ENCODE measurements around the gene IQGAP2. TPM values are rescaled to one million over a fixed set of nuclear protein-coding genes. Genes with fewer than 3 reads are reported as not detected.

Gene IQGAP2
- total RNA-seq, 1 experiment from 2014 or later, result not detected

GRCh38 chr5:76532052-76532451 is 129.0 kb downstream of the IQGAP2 start:
- H3K36me3 ChIP-seq (ENCODE audit: low read depth, low read length), result no peaks in the 10 kb centered on the region
- no peak overlapping the region for H2AFZ ChIP-seq (ENCODE audit: low read length)
- H3K79me2 ChIP-seq (ENCODE audit: low read length), result no peaks in the 10 kb centered on the region
- no peak overlapping the region for H3K27ac ChIP-seq (ENCODE audit: low read length)
- no peaks in the 10 kb centered on the region for H4K20me1 ChIP-seq (ENCODE audit: low read length)
- no peak for ATAC-seq
- no peak overlapping the region for H3K4me3 ChIP-seq (ENCODE audit: low read length)
- H3K27me3 ChIP-seq (ENCODE audit: low read length), result no peaks in the 10 kb centered on the region
- no peaks in the 10 kb centered on the region for H3K9me3 ChIP-seq (ENCODE audit: low read length)
- no peaks in the 10 kb centered on the region for H3K9me2 ChIP-seq (replicated peaks; ENCODE audit: low read length)
- no peaks in the 10 kb centered on the region for H3K4me1 ChIP-seq (ENCODE audit: insufficient read depth, low read length)
- CTCF ChIA-PET, result no interaction called here
- TF ChIP-seq EZH2 (IDR thresholded peaks at IDR 0.05; ENCODE audit: low read length, unreplicated experiment), result no peak
- no peak for TF ChIP-seq CTCF (conservative IDR thresholded peaks at IDR 0.05; ENCODE audit: low read depth, low read length)
- no peak for TF ChIP-seq EZH2phosphoT487 (IDR thresholded peaks at IDR 0.05; ENCODE audit: borderline replicate concordance, low read length)
- no peaks in the 10 kb centered on the region for H3F3A ChIP-seq (ENCODE audit: low read length, unreplicated experiment)
- no TSS peak for BruUV-seq (replicated peaks)
- no peak for DNase-seq
- intact Hi-C loops (cut with micrococcal nuclease), result no loop called here
- POLR2A ChIA-PET (ENCODE audit: unreplicated experiment), result no interaction called here
- H3K4me2 ChIP-seq (ENCODE audit: low read length), result no peak overlapping the region
- no peak overlapping the region for H3K9ac ChIP-seq (ENCODE audit: low read length)

- Histone ChIP-seq H3K27me3 (ENCODE audit: low read length) (no peaks in the 10 kb centered on the region), H3K79me2 (ENCODE audit: low read length) (no peaks in the 10 kb centered on the region), H3K36me3 (ENCODE audit: low read depth, low read length) (no peaks in the 10 kb centered on the region), H3F3A (ENCODE audit: low read length, unreplicated experiment) (no peaks in the 10 kb centered on the region), H3K4me1 (ENCODE audit: insufficient read depth, low read length) (no peaks in the 10 kb centered on the region), H2AFZ (ENCODE audit: low read length) (no peak overlapping the region), H3K27ac (ENCODE audit: low read length) (no peak overlapping the region), H3K4me2 (ENCODE audit: low read length) (no peak overlapping the region), H3K9ac (ENCODE audit: low read length) (no peak overlapping the region), H3K9me2 (replicated peaks; ENCODE audit: low read length) (no peaks in the 10 kb centered on the region), H4K20me1 (ENCODE audit: low read length) (no peaks in the 10 kb centered on the region), H3K4me3 (ENCODE audit: low read length) (no peak overlapping the region), H3K9me3 (ENCODE audit: low read length) (no peaks in the 10 kb centered on the region)
- BruUV-seq (replicated peaks), result no TSS peak
- TF ChIP-seq EZH2phosphoT487 (IDR thresholded peaks at IDR 0.05; ENCODE audit: borderline replicate concordance, low read length) (no peak), CTCF (conservative IDR thresholded peaks at IDR 0.05; ENCODE audit: low read depth, low read length) (no peak), EZH2 (IDR thresholded peaks at IDR 0.05; ENCODE audit: low read length, unreplicated experiment) (no peak)
- ChIA-PET POLR2A (ENCODE audit: unreplicated experiment) (no interaction called here), CTCF (no interaction called here)
- ATAC-seq (no peak), DNase-seq (no peak)
- intact Hi-C loops (cut with micrococcal nuclease), result no loop called here
Measured at GRCh38 chr5:76532973-76533372, 129.9 kb downstream of the IQGAP2 start.

- H3K4me3 ChIP-seq (ENCODE audit: low read length), result no peak overlapping the region
- no peaks in the 10 kb centered on the region for H3K4me1 ChIP-seq (ENCODE audit: insufficient read depth, low read length)
- intact Hi-C loops (cut with micrococcal nuclease), result no loop called here
- CTCF ChIA-PET, result interaction anchor here (0.6 kb wide), 1 partner anchor 9 kb away, joined by 3 read pairs; no protein-coding TSS in a partner anchor
- H3K9me2 ChIP-seq (replicated peaks; ENCODE audit: low read length), result no peaks in the 10 kb centered on the region
- TF ChIP-seq CTCF (conservative IDR thresholded peaks at IDR 0.05; ENCODE audit: low read depth, low read length) (no peak), EZH2 (IDR thresholded peaks at IDR 0.05; ENCODE audit: low read length, unreplicated experiment) (no peak), EZH2phosphoT487 (IDR thresholded peaks at IDR 0.05; ENCODE audit: borderline replicate concordance, low read length) (no peak)
- no peaks in the 10 kb centered on the region for H3F3A ChIP-seq (ENCODE audit: low read length, unreplicated experiment)
- POLR2A ChIA-PET (ENCODE audit: unreplicated experiment), result interaction anchor here (0.7 kb wide), 1 partner anchor 9 kb away, joined by 3 read pairs; no protein-coding TSS in a partner anchor
- ATAC-seq (no peak), DNase-seq (no peak)
- H3K79me2 ChIP-seq (ENCODE audit: low read length), result no peaks in the 10 kb centered on the region
- no TSS peak for BruUV-seq (replicated peaks)
- no peak overlapping the region for H3K9ac ChIP-seq (ENCODE audit: low read length)
- H3K36me3 ChIP-seq (ENCODE audit: low read depth, low read length), result no peaks in the 10 kb centered on the region
- H3K4me2 ChIP-seq (ENCODE audit: low read length), result no peak overlapping the region
- H4K20me1 ChIP-seq (ENCODE audit: low read length), result no peaks in the 10 kb centered on the region
- no peak overlapping the region for H3K27ac ChIP-seq (ENCODE audit: low read length)
- H3K9me3 ChIP-seq (ENCODE audit: low read length), result no peaks in the 10 kb centered on the region
- 0 out of 2 replicates have a peak, but pooled peaks cover 5% of the 10 kb centered on the region for H3K27me3 ChIP-seq (ENCODE audit: low read length)
- no peak overlapping the region for H2AFZ ChIP-seq (ENCODE audit: low read length)
Measured at GRCh38 chr5:76535577-76535976, 132.5 kb downstream of the IQGAP2 start.

Data from PC-3 (cell line).